ENCODE measurements around the gene MPP2.

DNA sequence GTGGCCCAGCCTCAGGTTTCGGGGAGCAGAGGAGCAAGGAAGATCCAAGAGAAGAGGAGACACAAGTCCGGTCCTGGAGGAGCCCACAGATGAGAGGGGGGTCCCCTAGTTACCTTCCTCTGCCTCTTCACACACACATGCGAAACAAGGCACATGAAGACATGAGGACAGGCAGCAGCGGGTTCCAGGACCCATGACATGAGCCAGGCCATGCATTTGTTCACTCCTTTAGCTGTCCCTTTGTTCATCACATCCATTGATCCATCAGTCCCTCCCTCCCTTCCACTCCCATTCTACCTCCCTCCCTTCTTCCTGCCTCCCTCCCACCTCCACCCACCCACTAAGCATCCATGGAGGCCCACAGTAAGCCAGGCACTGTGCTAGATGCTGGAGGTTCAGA, 25.6 kb upstream of the MPP2 start:
- TF ChIP-seq POLR2A (IDR thresholded peaks at IDR 0.05) (no peak), CTCF (IDR thresholded peaks at IDR 0.05) (no peak)

Measured in body of pancreas (tissue), 4 donors.